GM21737 (cell line): ENCODE measurements around the gene CTIF.

Source experiments
- ATAC-seq: cut with Tn5 transposase; IDR thresholded peaks from one replicate; pipeline ENCODE4 v1.9.1; 2021; ENCODE audit warnings: mild to moderate bottlenecking, moderate library complexity; ENCODE audit not compliant: unreplicated experiment

Gene CTIF

GRCh38 chr18:48662011-48662661 lies 123.3 kb downstream of the CTIF start:
- no peak for ATAC-seq

- no peak for ATAC-seq
These were observed 124.5 kb downstream of the CTIF start for GRCh38 chr18:48663096-48663930.

- no peak for ATAC-seq
These were observed 125.4 kb downstream of the CTIF start for GRCh38 chr18:48663931-48664847.

GRCh38 chr18:48665654-48666053 lies 126.8 kb downstream of the CTIF start:
- ATAC-seq, result no peak

- no peak for ATAC-seq
These were observed 127.8 kb downstream of the CTIF start for GRCh38 chr18:48666613-48667012.

GRCh38 chr18:48667276-48668254 lies 128.7 kb downstream of the CTIF start:
- peak; percentile 50 for ATAC-seq

- no peak for ATAC-seq
These were observed 129.8 kb downstream of the CTIF start for GRCh38 chr18:48668466-48669179.

GRCh38 chr18:48669180-48669675 lies 130.4 kb downstream of the CTIF start:
- no peak for ATAC-seq

GRCh38 chr18:48669991-48670750 lies 131.3 kb downstream of the CTIF start:
- ATAC-seq, result no peak

- ATAC-seq, result no peak
These were observed 132.1 kb downstream of the CTIF start for GRCh38 chr18:48670751-48671560.

GRCh38 chr18:48671561-48671945 lies 132.7 kb downstream of the CTIF start:
- no peak for ATAC-seq

GRCh38 chr18:48672671-48673340 lies 134.0 kb downstream of the CTIF start:
- no peak for ATAC-seq

- ATAC-seq, result no peak
These were observed 134.6 kb downstream of the CTIF start for GRCh38 chr18:48673456-48673852.

- ATAC-seq, result no peak
These were observed 135.3 kb downstream of the CTIF start for GRCh38 chr18:48673853-48674721.

- no peak for ATAC-seq
These were observed 136.0 kb downstream of the CTIF start for GRCh38 chr18:48674758-48675351.

GRCh38 chr18:48675352-48675761 lies 136.5 kb downstream of the CTIF start:
- ATAC-seq, result peak; percentile 80
